Measurements from ENCODE around the gene SPATC1L.

DNA sequence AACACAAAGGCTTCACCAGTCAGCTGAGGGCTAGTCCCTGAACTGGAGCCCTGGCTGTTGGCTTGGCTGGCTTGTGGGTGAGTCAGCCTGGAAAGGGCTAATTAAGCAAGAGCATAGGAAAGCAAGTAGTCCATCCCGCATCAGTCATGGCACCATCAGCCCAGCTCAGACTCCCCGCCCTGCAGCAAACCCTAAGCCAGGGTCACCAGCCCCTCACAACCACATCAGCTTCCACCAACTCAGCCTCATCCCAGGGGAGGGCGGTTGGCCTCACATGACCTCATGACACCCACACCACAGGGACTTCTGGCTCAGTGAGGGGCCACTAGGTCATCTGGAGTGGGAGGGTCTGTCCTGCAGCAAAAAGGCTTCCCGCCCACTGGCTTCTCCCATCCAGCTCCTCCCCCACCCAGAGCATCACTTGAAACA, 7.0 kb upstream of the SPATC1L start:
- TF ChIP-seq, protein P1, sequence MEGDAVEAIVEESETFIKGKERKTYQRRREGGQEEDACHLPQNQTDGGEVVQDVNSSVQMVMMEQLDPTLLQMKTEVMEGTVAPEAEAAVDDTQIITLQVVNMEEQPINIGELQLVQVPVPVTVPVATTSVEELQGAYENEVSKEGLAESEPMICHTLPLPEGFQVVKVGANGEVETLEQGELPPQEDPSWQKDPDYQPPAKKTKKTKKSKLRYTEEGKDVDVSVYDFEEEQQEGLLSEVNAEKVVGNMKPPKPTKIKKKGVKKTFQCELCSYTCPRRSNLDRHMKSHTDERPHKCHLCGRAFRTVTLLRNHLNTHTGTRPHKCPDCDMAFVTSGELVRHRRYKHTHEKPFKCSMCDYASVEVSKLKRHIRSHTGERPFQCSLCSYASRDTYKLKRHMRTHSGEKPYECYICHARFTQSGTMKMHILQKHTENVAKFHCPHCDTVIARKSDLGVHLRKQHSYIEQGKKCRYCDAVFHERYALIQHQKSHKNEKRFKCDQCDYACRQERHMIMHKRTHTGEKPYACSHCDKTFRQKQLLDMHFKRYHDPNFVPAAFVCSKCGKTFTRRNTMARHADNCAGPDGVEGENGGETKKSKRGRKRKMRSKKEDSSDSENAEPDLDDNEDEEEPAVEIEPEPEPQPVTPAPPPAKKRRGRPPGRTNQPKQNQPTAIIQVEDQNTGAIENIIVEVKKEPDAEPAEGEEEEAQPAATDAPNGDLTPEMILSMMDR (IDR thresholded peaks at IDR 0.05), result no peak
- TF ChIP-seq POLR2AphosphoS5 (IDR thresholded peaks at IDR 0.05), result no peak

Data from upper lobe of left lung (tissue), 4 donors.